Heart right ventricle (tissue), 16 donors: ENCODE measurements around the gene SH3BP5L. TPM values are rescaled to one million over a fixed set of nuclear protein-coding genes. Genes with fewer than 3 reads are reported as not detected.

Source experiments
- ATAC-seq, 8 donors: fragments of 200-7000 bp; cut with Tn5 transposase; one replicate each; pipeline ENCODE4 v1.9.1; 2020; ENCODE audit warnings: mild to moderate bottlenecking in 8 of 8, moderate library complexity in 8 of 8, moderate number of reproducible peaks in 1 of 8
- DNase-seq, 2 donors: peaks; one replicate each; pipeline ENCODE4 v3.0.0-alpha.2; 2020
- H3K27ac ChIP-seq, 10 donors: fragments of 200-600 bp; sonication (generic) in 2 of 10; one replicate each; pipeline versions ENCODE4 v1.5.0 to v1.8.0; 2020 to 2022; ENCODE audit warnings: mild to moderate bottlenecking in 3 of 10
- H3K27me3 ChIP-seq, 7 donors: fragments of 200-600 bp; one replicate each; pipeline ENCODE4 v1.8.0; 2021 to 2022; ENCODE audit warnings: mild to moderate bottlenecking in 2 of 7
- H3K36me3 ChIP-seq, 9 donors: fragments of 200-600 bp; sonication (generic) in 1 of 9; one replicate each; pipeline versions ENCODE4 v1.5.0 to v1.8.0; 2020 to 2022; ENCODE audit warnings: mild to moderate bottlenecking in 2 of 9
- H3K4me1 ChIP-seq, 9 donors: fragments of 200-600 bp; sonication (generic) in 1 of 9; one replicate each; pipeline versions ENCODE4 v1.5.0 to v1.8.0; 2020 to 2022; ENCODE audit warnings: mild to moderate bottlenecking in 4 of 9
- H3K4me3 ChIP-seq, 10 donors: fragments of 200-600 bp; sonication (generic) in 2 of 10; one replicate each; pipeline versions ENCODE4 v1.5.0 to v1.8.0; 2020 to 2022; ENCODE audit warnings: mild to moderate bottlenecking in 7 of 10, moderate library complexity in 2 of 10
- H3K9me3 ChIP-seq, 11 donors: fragments of 200-600 bp in 10 of 11; sonication (generic) in 2 of 11; one replicate each; pipeline versions ENCODE4 v1.5.0 to v1.8.0; 2013 to 2022; ENCODE audit warnings: mild to moderate bottlenecking in 2 of 11, control low read depth in 1 of 11, moderate library complexity in 1 of 11
- WGBS, 2 donors: extraction: QIAGEN DNeasy Blood & Tissue Kit; methylation state at CpG; one replicate each; pipeline ENCODE4 v1.1.7; 2013; ENCODE audit warnings: inconsistent platforms in 1 of 2; 5-methylcytosine and 5-hydroxymethylcytosine counted together
- intact Hi-C, 10 donors: fragments of 100-400 bp; cut with DNase I; formaldehyde crosslinking; loops; one replicate each; pipeline versions ENCODE4 v1.11.1 to v1.14.2; 2022
- polyA plus RNA-seq, 2 donors: library from polyadenylated mRNA; stranded (reverse); fragments of 200-250 nt; gene quantifications; one replicate each; pipeline ENCODE4 v1.2.3, GENCODE V29; 2013
- total RNA-seq, 10 donors: library from RNA; stranded (reverse); fragmentation: NEBNext Ultra II Directional in 3 of 10; extraction: Animal tissue kit (Norgen Biotek cat#: 25700) in 3 of 10; gene quantifications; one replicate each; pipeline versions ENCODE4 v1.2.1 to v1.2.4, GENCODE V29; 2021 to 2023
- TF ChIP-seq, protein P1 (sequence below), 9 donors: fragments of 200-600 bp; sonication (generic) in 2 of 9; IDR thresholded peaks; one replicate each; pipeline versions ENCODE4 v1.5.0 to v1.8.0; 2021 to 2022; ENCODE audit warnings: antibody characterized with exemption in 9 of 9, mild to moderate bottlenecking in 5 of 9, moderate library complexity in 1 of 9
- donor health status: Arrhythmogenic right ventricular cardiomyopathy.
- donor health status: ischemic (EF 13 %, LVEDD 7.1; RV severe dilation, severe dysfunction).
- donor health status: healthy with polysubstance abuse.
- donor health status: DM: no; HTN: yes; CAD: no.
- donor health status: DM: no; HTN: no; CAD: no.
- donor health status: ischemic (EF 25% LVEDD 6.9; RV normal size, moderate dysfunction).
- donor health status: ischemic (EF 25% LVEDD 5.7; RV mildly dilated, moderate dysfunction).
- donor health status: healthy.
- donor health status: DM: yes; HTN: yes; CAD: no.
- donor health status: Ischemic cardiomyopathy.
- donor health status: ischemic (EF 35%, LVEDD 5.7; RV mildly dilated, moderate dysfunction).
- donor health status: nonischemic (EF 11% LVEDD 7.7; RV severe dilation, severe dysfunction).
- donor health status: DM: yes; HTN: yes; CAD: no.
- donor health status: PGD.
- donor health status: ischemic (EF 29% LVEDD 5.4; RV normal size, mild dysfunction).
- donor health status: nonischemic (EF 23%, LVEDD 6.1; RV moderate dilation, normal function).

SH3BP5L gene
- total and polyA plus RNA-seq, 12 donors, result 14.9 to 30.5 (median 19.0) TPM

DNA sequence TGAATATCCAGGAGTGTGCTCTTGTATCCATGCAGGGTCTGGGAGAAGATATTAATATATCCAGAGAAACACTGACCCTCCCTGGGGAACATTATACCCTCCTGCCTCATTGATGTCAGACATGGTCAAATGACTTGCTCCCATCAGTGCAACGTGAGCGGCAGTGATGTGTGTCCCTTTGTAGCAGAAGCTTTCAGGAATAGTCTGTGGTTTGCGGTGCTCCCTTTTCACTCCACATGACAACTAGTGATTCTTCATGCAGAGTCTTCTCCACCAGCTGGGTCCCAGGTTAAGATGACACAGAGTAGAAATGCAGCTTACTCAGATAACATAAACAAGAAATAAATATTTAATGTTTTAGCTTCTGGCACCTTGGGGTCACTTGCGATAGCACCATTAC, 38.3 kb downstream of the SH3BP5L start:
- H3K27ac ChIP-seq, result no peak overlapping the region
- no peaks in the 10 kb centered on the region for H3K9me3 ChIP-seq
- DNase-seq, result no peak
- intact Hi-C loops, result no loop called here
- H3K36me3 ChIP-seq, result no peaks in the 10 kb centered on the region
- 87% methylated on average over 4 of the region's 4 CpGs for WGBS, 2 donors
- ATAC-seq, result no peak
- H3K4me1 ChIP-seq, result peaks cover 0 to 20% (median 0%) of the 10 kb centered on the region in 9 donors
- peaks cover 0 to 16% (median 3%) of the 10 kb centered on the region in 7 donors for H3K27me3 ChIP-seq
- H3K4me3 ChIP-seq, result no peak overlapping the region
- TF ChIP-seq, protein P1, sequence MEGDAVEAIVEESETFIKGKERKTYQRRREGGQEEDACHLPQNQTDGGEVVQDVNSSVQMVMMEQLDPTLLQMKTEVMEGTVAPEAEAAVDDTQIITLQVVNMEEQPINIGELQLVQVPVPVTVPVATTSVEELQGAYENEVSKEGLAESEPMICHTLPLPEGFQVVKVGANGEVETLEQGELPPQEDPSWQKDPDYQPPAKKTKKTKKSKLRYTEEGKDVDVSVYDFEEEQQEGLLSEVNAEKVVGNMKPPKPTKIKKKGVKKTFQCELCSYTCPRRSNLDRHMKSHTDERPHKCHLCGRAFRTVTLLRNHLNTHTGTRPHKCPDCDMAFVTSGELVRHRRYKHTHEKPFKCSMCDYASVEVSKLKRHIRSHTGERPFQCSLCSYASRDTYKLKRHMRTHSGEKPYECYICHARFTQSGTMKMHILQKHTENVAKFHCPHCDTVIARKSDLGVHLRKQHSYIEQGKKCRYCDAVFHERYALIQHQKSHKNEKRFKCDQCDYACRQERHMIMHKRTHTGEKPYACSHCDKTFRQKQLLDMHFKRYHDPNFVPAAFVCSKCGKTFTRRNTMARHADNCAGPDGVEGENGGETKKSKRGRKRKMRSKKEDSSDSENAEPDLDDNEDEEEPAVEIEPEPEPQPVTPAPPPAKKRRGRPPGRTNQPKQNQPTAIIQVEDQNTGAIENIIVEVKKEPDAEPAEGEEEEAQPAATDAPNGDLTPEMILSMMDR (IDR thresholded peaks at IDR 0.05), result no peak

DNA sequence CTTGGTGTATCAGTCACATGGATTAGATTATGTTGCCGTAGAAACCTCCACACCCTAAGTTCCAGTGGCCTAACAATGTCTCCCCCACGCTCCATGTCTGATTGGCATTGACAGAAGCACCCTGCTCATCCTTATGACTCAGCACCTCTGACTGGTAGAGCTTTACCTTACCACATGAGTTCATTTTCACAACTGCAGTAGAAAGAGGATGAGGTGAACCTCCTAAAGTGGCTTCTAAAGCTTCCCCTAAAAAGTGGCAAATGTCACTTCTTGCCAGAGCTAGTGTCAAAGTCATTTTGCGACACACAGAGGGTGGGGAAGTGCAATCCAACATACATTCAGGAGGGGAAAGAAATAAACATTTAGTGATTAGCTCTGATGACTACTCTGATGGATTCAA, 39.6 kb downstream of the SH3BP5L start:
- peaks cover 0 to 15% (median 0%) of the 10 kb centered on the region in 9 donors for H3K4me1 ChIP-seq
- H3K27me3 ChIP-seq, result peaks cover 0 to 16% (median 3%) of the 10 kb centered on the region in 7 donors
- no peak overlapping the region for H3K27ac ChIP-seq
- H3K36me3 ChIP-seq, result no peaks in the 10 kb centered on the region
- WGBS, 2 donors, result 71 to 73% methylated on average over 3 of the region's 3 CpGs
- intact Hi-C loops, result no loop called here
- TF ChIP-seq, protein P1 (IDR thresholded peaks at IDR 0.05), result no peak
- H3K9me3 ChIP-seq, result peaks cover 0 to 4% (median 0%) of the 10 kb centered on the region in 11 donors
- ATAC-seq, result no peak
- DNase-seq, result no peak
- no peak overlapping the region for H3K4me3 ChIP-seq

DNA sequence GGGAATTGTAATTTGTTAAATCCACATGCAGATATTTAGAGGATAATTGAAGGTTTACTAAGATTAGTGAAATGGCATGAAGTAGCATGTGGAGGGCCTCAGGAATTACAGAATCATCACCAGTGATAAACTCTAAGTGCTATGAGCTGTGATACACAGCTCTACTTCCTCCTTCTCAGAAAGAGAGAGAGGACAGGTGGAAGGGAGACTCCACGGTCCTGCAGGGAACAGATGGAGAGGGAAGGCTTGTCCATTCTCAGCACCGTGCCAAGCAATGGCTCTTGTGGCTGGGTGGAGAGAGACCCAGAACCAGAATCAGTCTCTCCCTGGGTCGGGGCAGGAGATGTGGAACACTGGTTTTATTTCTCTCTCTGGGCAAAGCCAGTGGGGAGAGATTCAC, 42.3 kb downstream of the SH3BP5L start:
- intact Hi-C loops, result no loop called here
- no peak overlapping the region for H3K4me3 ChIP-seq
- peaks cover 0 to 19% (median 0%) of the 10 kb centered on the region in 9 donors for H3K4me1 ChIP-seq
- no peaks in the 10 kb centered on the region for H3K36me3 ChIP-seq
- TF ChIP-seq, protein P1 (IDR thresholded peaks at IDR 0.05), result no peak
- DNase-seq (no peak), ATAC-seq (no peak)
- peaks cover 0 to 11% (median 0%) of the 10 kb centered on the region in 11 donors for H3K9me3 ChIP-seq
- WGBS, 2 donors, result 60 to 64% methylated on average over 3 of the region's 3 CpGs
- peaks cover 0 to 10% (median 3%) of the 10 kb centered on the region in 7 donors for H3K27me3 ChIP-seq
- no peak overlapping the region for H3K27ac ChIP-seq

DNA sequence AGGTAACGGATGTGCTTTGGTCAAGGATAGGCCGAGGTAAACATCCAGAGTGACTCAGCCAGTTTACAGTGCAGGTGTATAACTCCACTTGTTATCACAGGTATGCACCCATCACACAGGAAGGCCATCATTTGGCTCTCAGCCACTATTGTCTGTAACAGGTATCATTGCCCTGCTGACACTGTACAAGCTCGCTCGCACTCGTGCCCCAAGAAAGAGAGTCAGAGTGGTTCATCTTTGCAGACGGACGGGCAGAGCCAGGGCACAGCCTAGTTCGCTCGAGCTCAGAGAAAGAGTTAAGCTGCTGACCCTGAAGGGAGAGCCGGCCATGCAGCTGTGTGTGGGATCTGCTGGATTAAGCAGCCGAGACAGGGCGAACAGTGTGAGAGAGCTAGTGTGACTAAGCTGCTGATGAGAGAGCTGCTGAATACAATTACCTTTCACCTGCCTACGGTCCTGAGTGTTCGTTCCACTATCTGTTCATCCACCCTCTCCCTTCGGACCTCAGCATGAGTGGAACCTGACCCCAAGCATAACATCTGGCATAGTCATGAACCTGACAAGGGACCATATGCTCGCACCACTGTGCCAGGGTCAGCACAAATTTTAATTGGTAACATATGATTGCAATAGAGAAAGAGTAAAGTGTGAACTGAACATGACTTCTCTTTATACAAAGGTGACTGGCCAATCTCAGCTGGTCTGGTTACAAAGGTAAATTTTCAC, 43.1 kb downstream of the SH3BP5L start:
- no peak overlapping the region for H3K4me3 ChIP-seq
- H3K27me3 ChIP-seq, result peaks cover 0 to 10% (median 3%) of the 10 kb centered on the region in 7 donors
- TF ChIP-seq, protein P1 (IDR thresholded peaks at IDR 0.05), result no peak
- intact Hi-C loops, result no loop called here
- peaks cover 0 to 19% (median 0%) of the 10 kb centered on the region in 9 donors for H3K4me1 ChIP-seq
- H3K9me3 ChIP-seq, result peaks cover 0 to 11% (median 0%) of the 10 kb centered on the region in 11 donors
- H3K36me3 ChIP-seq, result no peaks in the 10 kb centered on the region
- 84 to 86% methylated on average over 16 of the region's 16 CpGs for WGBS, 2 donors
- DNase-seq, result no peak
- no peak overlapping the region for H3K27ac ChIP-seq
- ATAC-seq, result no peak
